Right atrium auricular region (tissue), 2 donors: Measurements from ENCODE around the gene ITFG2. TPM values are rescaled to one million over a fixed set of nuclear protein-coding genes. Genes with fewer than 3 reads are reported as not detected.
A peak's percentile ranks its signal among the peaks of the same experiment; 100 is the strongest.
"Not testable (repeated sequence)": the region's sequence is repeated elsewhere in the genome, so short reads cannot be mapped to it uniquely, and the experiment has no call there.

Source experiments
- DNase-seq: peaks from one replicate; pipeline ENCODE4 v3.0.0-alpha.2; 2019; ENCODE audit warnings: low spot score
- H3K27ac ChIP-seq, 2 donors: fragments of 200-600 bp; sonication (generic); 1 replicate in 1 of 2; 2 replicates in 1 of 2; pipeline ENCODE4 v1.5.1; 2016 to 2019
- H3K27me3 ChIP-seq, 2 donors: fragments of 200-600 bp; sonication (generic); one replicate each; pipeline versions ENCODE4 v1.5.1 to v1.6.0; 2017 to 2019
- H3K36me3 ChIP-seq: fragments of 200-600 bp; sonication (generic); one replicate; pipeline ENCODE4 v1.5.1; 2016
- H3K4me1 ChIP-seq, 2 donors: fragments of 200-600 bp; sonication (generic); one replicate each; pipeline versions ENCODE4 v1.5.1 to v1.6.0; 2017 to 2019
- H3K4me3 ChIP-seq, 2 donors: fragments of 200-600 bp; sonication (generic); 1 replicate in 1 of 2; 2 replicates in 1 of 2; pipeline ENCODE4 v1.5.1; 2017 to 2019; ENCODE audit warnings: mild to moderate bottlenecking in 1 of 2, moderate library complexity in 1 of 2
- H3K9me3 ChIP-seq, 2 donors: fragments of 200-600 bp; sonication (generic); one replicate each; pipeline ENCODE4 v1.5.1; 2019
- total RNA-seq, 2 donors: library from RNA; depleted of rRNA; stranded (reverse); fragments of >200 nt; gene quantifications; one replicate each; pipeline ENCODE4 v1.1.0, GENCODE V29; 2016
- TF ChIP-seq, protein P1 (sequence below), 2 donors: fragments of 200-600 bp; sonication (generic); IDR thresholded peaks; one replicate each; pipeline ENCODE4 v1.5.1; 2019; ENCODE audit warnings: antibody characterized with exemption in 2 of 2

Gene ITFG2
- total RNA-seq, 2 donors from 2014 or later, result 12.7 to 13.7 TPM

DNA sequence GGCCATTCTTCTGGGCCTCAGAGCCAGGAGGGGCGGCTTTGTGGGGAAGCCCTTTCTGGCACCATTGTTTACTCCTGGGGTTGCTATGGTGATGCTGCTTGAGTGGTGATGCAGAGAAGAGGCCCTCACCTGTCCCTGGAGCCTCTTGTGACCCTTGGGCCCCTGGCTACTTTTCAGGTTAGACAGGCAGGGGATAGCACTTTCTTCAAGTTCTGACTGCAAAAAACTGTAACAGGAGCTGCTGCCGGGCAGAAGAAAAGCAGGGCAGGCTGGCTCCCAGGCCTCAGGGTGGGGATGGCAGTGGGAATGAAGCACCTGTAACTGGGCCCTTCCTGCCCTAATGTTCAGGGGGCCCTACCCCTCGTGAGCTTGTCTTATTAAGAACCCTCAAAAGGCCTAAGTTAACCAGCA is 44.6 kb downstream of the ITFG2 start, which contains the start of gene TEX52:
Gene TEX52, minus strand, starts transcription at position 19 of the 411 bp plus-strand sequence. Its CDS starts 13 bp downstream, at position 6.
- no peaks in the 10 kb centered on the region for H3K27me3 ChIP-seq
- no peak for DNase-seq
- no peaks in the 10 kb centered on the region for H3K36me3 ChIP-seq
- no peak within 1 kb of the TSS for H3K27ac ChIP-seq
- H3K4me1 ChIP-seq, result peaks cover 0 to 9% of the 10 kb centered on the region in 2 donors
- no peak within 1 kb of the TSS for H3K4me3 ChIP-seq
- H3K9me3 ChIP-seq, result no peaks in the 10 kb centered on the region
- TF ChIP-seq, protein P1, sequence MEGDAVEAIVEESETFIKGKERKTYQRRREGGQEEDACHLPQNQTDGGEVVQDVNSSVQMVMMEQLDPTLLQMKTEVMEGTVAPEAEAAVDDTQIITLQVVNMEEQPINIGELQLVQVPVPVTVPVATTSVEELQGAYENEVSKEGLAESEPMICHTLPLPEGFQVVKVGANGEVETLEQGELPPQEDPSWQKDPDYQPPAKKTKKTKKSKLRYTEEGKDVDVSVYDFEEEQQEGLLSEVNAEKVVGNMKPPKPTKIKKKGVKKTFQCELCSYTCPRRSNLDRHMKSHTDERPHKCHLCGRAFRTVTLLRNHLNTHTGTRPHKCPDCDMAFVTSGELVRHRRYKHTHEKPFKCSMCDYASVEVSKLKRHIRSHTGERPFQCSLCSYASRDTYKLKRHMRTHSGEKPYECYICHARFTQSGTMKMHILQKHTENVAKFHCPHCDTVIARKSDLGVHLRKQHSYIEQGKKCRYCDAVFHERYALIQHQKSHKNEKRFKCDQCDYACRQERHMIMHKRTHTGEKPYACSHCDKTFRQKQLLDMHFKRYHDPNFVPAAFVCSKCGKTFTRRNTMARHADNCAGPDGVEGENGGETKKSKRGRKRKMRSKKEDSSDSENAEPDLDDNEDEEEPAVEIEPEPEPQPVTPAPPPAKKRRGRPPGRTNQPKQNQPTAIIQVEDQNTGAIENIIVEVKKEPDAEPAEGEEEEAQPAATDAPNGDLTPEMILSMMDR (IDR thresholded peaks at IDR 0.05), result no peak

DNA sequence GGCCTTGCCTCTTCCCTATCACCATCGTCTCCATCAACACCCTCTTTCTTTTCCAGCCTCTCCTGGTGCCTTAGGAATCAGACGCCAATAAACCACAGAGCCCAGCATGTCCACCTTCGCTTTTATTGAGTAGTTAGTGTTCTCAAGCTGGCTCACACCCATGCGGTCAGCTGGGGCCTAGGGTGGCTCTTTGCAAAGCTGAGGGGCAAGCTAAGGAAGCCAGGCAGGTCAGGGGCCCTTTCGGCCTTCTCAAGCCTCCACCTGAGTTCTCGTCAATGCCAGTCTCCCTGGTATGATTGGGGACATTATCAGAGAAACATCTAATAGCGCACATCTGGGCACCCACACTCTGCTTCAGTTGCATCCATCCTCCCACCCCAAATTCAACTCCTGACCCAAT is 45.1 kb downstream of the ITFG2 start:
- H3K9me3 ChIP-seq, result no peaks in the 10 kb centered on the region
- H3K4me3 ChIP-seq, result no peak overlapping the region
- H3K27ac ChIP-seq, result no peak overlapping the region
- H3K36me3 ChIP-seq, result no peaks in the 10 kb centered on the region
- TF ChIP-seq, protein P1 (IDR thresholded peaks at IDR 0.05), result no peak
- peaks cover 0 to 9% of the 10 kb centered on the region in 2 donors for H3K4me1 ChIP-seq
- no peaks in the 10 kb centered on the region for H3K27me3 ChIP-seq
- DNase-seq, result no peak

DNA sequence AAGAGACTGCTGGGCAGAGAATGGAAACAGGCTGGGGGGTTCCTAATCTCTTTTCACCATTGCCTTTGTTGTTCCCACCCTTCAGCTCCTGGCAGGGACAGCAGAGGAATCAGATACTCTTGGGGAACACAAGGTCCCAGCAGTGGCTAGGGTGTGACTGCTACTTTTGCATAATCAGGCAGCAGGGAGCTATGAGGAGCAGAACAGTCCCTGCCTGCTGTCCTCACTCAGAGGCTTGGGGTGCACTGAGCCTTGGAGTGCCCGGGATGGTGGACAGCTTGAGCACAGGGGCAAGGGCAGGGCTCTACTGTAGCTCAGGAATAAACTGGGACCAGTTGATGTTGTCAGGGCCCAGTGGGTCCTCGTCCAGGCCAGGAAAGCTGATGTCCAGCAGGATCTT is 45.9 kb downstream of the ITFG2 start:
- Histone ChIP-seq H3K27me3 (no peaks in the 10 kb centered on the region), H3K9me3 (no peaks in the 10 kb centered on the region), H3K27ac (peak overlapping the region in 1 of 2 donors; percentile 10), H3K4me1 (peaks cover 0 to 9% of the 10 kb centered on the region in 2 donors), H3K4me3 (no peak overlapping the region), H3K36me3 (no peaks in the 10 kb centered on the region)
- DNase-seq, result no peak
- TF ChIP-seq, protein P1 (IDR thresholded peaks at IDR 0.05), result no peak

DNA sequence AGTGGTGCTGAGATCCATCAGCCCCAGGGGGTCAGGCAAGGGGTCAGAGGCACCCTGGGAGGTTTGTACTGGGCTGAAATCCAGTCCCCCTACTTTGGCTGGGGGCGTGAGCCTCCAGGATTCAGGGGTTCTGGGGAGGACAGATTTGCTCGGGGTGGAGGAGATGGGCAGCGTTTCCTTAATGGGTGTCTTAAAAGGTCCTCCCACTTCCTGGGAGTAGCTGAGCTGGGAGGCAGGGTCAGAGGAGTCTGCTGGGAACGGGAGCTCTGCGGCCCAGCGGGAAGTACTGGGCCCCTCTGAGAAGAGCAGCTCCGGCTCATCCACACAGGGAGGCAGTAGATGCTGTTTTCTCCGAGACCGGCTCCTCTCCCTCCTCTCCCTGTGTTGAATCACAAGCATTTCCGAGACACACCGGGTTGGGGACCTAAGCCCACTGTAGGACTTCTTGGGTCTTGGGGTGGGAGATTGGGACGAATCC is 46.5 kb downstream of the ITFG2 start:
- H3K27ac ChIP-seq, result peak overlapping the region in 1 of 2 donors; percentile 10

DNA sequence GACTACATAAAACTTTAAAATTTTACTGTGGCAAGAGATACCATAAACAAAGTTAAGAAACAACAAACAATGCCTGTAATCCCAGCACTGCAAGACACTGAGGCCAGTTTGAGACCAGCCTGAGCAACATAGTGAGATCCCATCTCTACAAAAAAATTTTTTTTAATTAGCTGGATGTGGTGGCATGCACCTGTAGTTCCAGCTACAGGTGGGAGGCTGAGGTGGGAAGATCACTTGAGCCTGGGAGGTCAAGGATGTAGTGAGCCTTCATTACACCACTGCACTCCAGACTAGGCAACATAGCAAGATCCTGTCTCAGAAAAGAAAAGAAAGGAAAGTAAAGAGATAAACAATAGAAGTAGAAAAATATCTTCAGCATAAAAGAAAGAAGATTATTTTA is 47.7 kb downstream of the ITFG2 start:
- Histone ChIP-seq H3K4me1 (peaks cover 0 to 5% of the 10 kb centered on the region in 2 donors), H3K27me3 (no peaks in the 10 kb centered on the region), H3K9me3 (no peaks in the 10 kb centered on the region), H3K36me3 (no peaks in the 10 kb centered on the region), H3K27ac (no peak overlapping the region), H3K4me3 (no peak overlapping the region)
- no peak for DNase-seq
- TF ChIP-seq, protein P1 (IDR thresholded peaks at IDR 0.05), result no peak

More for the DNA sequence above, 46.5 kb downstream of the ITFG2 start:
- peaks cover 0 to 5% of the 10 kb centered on the region in 2 donors for H3K4me1 ChIP-seq
- H3K9me3 ChIP-seq, result no peaks in the 10 kb centered on the region
- no peaks in the 10 kb centered on the region for H3K36me3 ChIP-seq
- DNase-seq, result no peak
- H3K27me3 ChIP-seq, result no peaks in the 10 kb centered on the region
- TF ChIP-seq, protein P1 (IDR thresholded peaks at IDR 0.05), result no peak
- H3K4me3 ChIP-seq, result no peak overlapping the region

DNA sequence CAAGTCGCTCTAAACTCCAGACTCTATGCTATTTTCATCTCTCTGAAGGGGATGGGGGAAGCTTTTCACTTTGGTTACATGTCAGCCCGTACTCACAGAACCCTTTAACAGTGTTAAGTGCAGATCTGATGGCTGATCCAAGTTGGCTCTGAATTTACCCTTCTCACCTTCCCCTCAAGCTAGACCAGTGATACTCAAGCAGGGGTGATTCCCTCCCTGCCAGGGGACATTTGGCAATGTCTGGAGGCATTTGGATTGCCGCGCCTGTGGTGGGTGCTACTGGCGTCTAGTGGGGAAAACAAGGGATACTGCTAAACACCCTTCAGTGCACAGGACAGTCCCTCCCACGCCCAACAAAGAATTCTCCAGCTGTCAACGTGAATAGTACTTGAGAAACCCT is 50.4 kb downstream of the ITFG2 start:
- peaks cover 0 to 5% of the 10 kb centered on the region in 2 donors for H3K4me1 ChIP-seq
- no peak for DNase-seq
- no peaks in the 10 kb centered on the region for H3K9me3 ChIP-seq
- H3K27me3 ChIP-seq, result no peaks in the 10 kb centered on the region
- no peaks in the 10 kb centered on the region for H3K36me3 ChIP-seq
- no peak overlapping the region for H3K27ac ChIP-seq
- H3K4me3 ChIP-seq, result no peak overlapping the region
- TF ChIP-seq, protein P1 (IDR thresholded peaks at IDR 0.05), result no peak

DNA sequence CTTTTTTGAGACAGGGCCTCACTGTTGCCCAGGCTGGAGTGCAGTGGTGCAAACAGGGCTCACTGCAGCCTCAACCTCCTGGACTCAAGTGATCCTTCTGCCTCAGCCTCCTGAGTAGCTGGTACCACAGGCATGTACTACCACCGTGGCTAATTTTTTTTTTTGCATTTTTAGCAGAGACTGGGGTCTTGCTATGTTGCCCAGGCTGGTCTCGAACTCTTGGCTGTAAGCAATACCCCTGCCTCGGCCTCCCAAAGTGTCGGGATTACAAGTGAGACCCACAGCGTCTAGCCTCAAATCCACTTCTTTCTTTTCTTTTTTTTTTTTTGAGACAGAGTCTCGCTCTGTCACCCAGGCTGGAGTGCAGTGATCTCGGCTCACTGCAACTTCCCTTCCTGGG is 50.9 kb downstream of the ITFG2 start:
- H3K27ac ChIP-seq, H3K36me3 ChIP-seq: not testable (repeated sequence)

More for the DNA sequence above, 50.9 kb downstream of the ITFG2 start:
- DNase-seq, H3K4me1 ChIP-seq, H3K27me3 ChIP-seq, H3K9me3 ChIP-seq, H3K4me3 ChIP-seq: not testable (repeated sequence)
